HEK293 (cell line): ENCODE measurements around the gene CLSTN1.

Experiments used
- ATF2 ChIP-seq: fragments of 450-650 bp; formaldehyde crosslinking; IDR thresholded peaks from 2 replicates; pipeline ENCODE4 v1.5.1; 2016; ENCODE audit warnings: missing biosample characterization, missing genetic modification characterization, low read depth
- FEZF1 ChIP-seq: fragments of 450-650 bp; formaldehyde crosslinking; IDR thresholded peaks from 2 replicates; pipeline ENCODE4 v1.5.1; 2016; ENCODE audit warnings: missing biosample characterization, missing genetic modification characterization
- GFI1B ChIP-seq: fragments of 450-650 bp; formaldehyde crosslinking; IDR thresholded peaks from 2 replicates; pipeline ENCODE4 v1.5.1; 2016; ENCODE audit warnings: missing biosample characterization, missing genetic modification characterization
- GLI2 ChIP-seq: fragments of 450-650 bp; formaldehyde crosslinking; IDR thresholded peaks from 2 replicates; pipeline ENCODE4; 2017; ENCODE audit warnings: missing biosample characterization, missing genetic modification characterization, low read depth, borderline replicate concordance
- GLIS1 ChIP-seq: fragments of 450-650 bp; formaldehyde crosslinking; IDR thresholded peaks from 2 replicates; pipeline ENCODE4 v1.5.1; 2016; ENCODE audit warnings: missing biosample characterization, missing genetic modification characterization
- KLF1 ChIP-seq: fragments of 450-650 bp; formaldehyde crosslinking; IDR thresholded peaks from 2 replicates; pipeline ENCODE4 v1.5.1; 2016; ENCODE audit warnings: missing biosample characterization, missing genetic modification characterization
- KLF17 ChIP-seq: fragments of 450-650 bp; formaldehyde crosslinking; IDR thresholded peaks from 2 replicates; pipeline ENCODE4 v1.5.1; 2016; ENCODE audit warnings: missing biosample characterization, missing genetic modification characterization
- KLF9 ChIP-seq: fragments of 450-650 bp; formaldehyde crosslinking; IDR thresholded peaks from 2 replicates; pipeline ENCODE4 v1.5.1; 2016; ENCODE audit warnings: missing biosample characterization, missing genetic modification characterization, low read depth
- OSR2 ChIP-seq: fragments of 450-650 bp; formaldehyde crosslinking; IDR thresholded peaks from 2 replicates; pipeline ENCODE4 v1.5.1; 2016; ENCODE audit warnings: missing biosample characterization, missing genetic modification characterization
- OVOL3 ChIP-seq: fragments of 450-650 bp; formaldehyde crosslinking; IDR thresholded peaks from 2 replicates; pipeline ENCODE4 v1.5.1; 2016; ENCODE audit warnings: missing biosample characterization, missing genetic modification characterization
- SCRT1 ChIP-seq: fragments of 450-650 bp; formaldehyde crosslinking; IDR thresholded peaks from 2 replicates; pipeline ENCODE4 v1.5.1; 2016; ENCODE audit warnings: missing biosample characterization, missing genetic modification characterization, borderline replicate concordance
- TCF7L2 ChIP-seq: IDR thresholded peaks from 2 replicates; pipeline ENCODE4 v1.6.1; 2011; ENCODE audit warnings: low read depth, mild to moderate bottlenecking, inconsistent platforms, low read length, moderate library complexity, borderline replicate concordance
- WT1 ChIP-seq: fragments of 450-650 bp; formaldehyde crosslinking; IDR thresholded peaks from 2 replicates; pipeline ENCODE4 v1.5.1; 2016; ENCODE audit warnings: missing biosample characterization, missing genetic modification characterization
- ZBTB17 ChIP-seq: fragments of 450-650 bp; formaldehyde crosslinking; IDR thresholded peaks from 2 replicates; pipeline ENCODE4 v1.5.1; 2016; ENCODE audit warnings: missing biosample characterization, missing genetic modification characterization
- ZNF121 ChIP-seq: fragments of 450-650 bp; formaldehyde crosslinking; IDR thresholded peaks from 2 replicates; pipeline ENCODE4 v1.5.1; 2016; ENCODE audit warnings: missing biosample characterization, missing genetic modification characterization
- ZNF24 ChIP-seq: fragments of 450-650 bp; formaldehyde crosslinking; IDR thresholded peaks from 2 replicates; pipeline ENCODE4 v1.5.1; 2016; ENCODE audit warnings: missing biosample characterization, missing genetic modification characterization
- ZNF341 ChIP-seq: fragments of 450-650 bp; formaldehyde crosslinking; IDR thresholded peaks from 2 replicates; pipeline ENCODE4; 2016; ENCODE audit warnings: low read depth, missing biosample characterization, missing genetic modification characterization
- ZNF366 ChIP-seq: fragments of 450-650 bp; formaldehyde crosslinking; conservative IDR thresholded peaks from 2 replicates; pipeline ENCODE4 v1.5.1; 2016; ENCODE audit warnings: missing biosample characterization, missing genetic modification characterization
- ZNF610 ChIP-seq: fragments of 450-650 bp; formaldehyde crosslinking; IDR thresholded peaks from 2 replicates; pipeline ENCODE4 v1.5.1; 2016; ENCODE audit warnings: missing biosample characterization, missing genetic modification characterization, borderline replicate concordance
- ZNF692 ChIP-seq: fragments of 450-650 bp; formaldehyde crosslinking; IDR thresholded peaks from 2 replicates; pipeline ENCODE4 v1.5.1; 2016; ENCODE audit warnings: missing biosample characterization, missing genetic modification characterization
- TF ChIP-seq, protein P1 (sequence below): fragments of 450-650 bp; formaldehyde crosslinking; IDR thresholded peaks from 2 replicates; pipeline ENCODE4 v1.5.1; 2016; ENCODE audit warnings: missing biosample characterization, missing genetic modification characterization
- TF ChIP-seq, protein P2 (sequence below): fragments of 450-650 bp; formaldehyde crosslinking; IDR thresholded peaks from 2 replicates; pipeline ENCODE4 v1.5.1; 2016; ENCODE audit warnings: missing biosample characterization, missing genetic modification characterization
- TF ChIP-seq, protein P3 (sequence below): fragments of 450-650 bp; formaldehyde crosslinking; IDR thresholded peaks from 2 replicates; pipeline ENCODE4 v1.5.1; 2017; ENCODE audit warnings: missing biosample characterization, missing genetic modification characterization
- TF ChIP-seq, protein P4 (sequence below): fragments of 450-650 bp; formaldehyde crosslinking; IDR thresholded peaks from 2 replicates; pipeline ENCODE4 v1.5.1; 2016; ENCODE audit warnings: missing biosample characterization, missing genetic modification characterization

CLSTN1 gene

GRCh38 chr1:9803003-9803918 is 20.5 kb downstream of the CLSTN1 start (continued):
- peak; percentile 45; the same call in 1 of the 2 replicates for TF ChIP-seq GLI2 (tag by site-specific recombination)
- TF ChIP-seq SCRT1 (tag by site-specific recombination) = 0 out of 2 replicates have a peak, but pooled peaks have one; percentile 49
- peak; percentile 67; the same call in 1 of the 2 replicates for TF ChIP-seq ZNF610
- TF ChIP-seq GFI1B (tag by site-specific recombination) = peak; percentile 85
- TF ChIP-seq ZNF341 = peak; percentile 70
- TF ChIP-seq, protein P1, sequence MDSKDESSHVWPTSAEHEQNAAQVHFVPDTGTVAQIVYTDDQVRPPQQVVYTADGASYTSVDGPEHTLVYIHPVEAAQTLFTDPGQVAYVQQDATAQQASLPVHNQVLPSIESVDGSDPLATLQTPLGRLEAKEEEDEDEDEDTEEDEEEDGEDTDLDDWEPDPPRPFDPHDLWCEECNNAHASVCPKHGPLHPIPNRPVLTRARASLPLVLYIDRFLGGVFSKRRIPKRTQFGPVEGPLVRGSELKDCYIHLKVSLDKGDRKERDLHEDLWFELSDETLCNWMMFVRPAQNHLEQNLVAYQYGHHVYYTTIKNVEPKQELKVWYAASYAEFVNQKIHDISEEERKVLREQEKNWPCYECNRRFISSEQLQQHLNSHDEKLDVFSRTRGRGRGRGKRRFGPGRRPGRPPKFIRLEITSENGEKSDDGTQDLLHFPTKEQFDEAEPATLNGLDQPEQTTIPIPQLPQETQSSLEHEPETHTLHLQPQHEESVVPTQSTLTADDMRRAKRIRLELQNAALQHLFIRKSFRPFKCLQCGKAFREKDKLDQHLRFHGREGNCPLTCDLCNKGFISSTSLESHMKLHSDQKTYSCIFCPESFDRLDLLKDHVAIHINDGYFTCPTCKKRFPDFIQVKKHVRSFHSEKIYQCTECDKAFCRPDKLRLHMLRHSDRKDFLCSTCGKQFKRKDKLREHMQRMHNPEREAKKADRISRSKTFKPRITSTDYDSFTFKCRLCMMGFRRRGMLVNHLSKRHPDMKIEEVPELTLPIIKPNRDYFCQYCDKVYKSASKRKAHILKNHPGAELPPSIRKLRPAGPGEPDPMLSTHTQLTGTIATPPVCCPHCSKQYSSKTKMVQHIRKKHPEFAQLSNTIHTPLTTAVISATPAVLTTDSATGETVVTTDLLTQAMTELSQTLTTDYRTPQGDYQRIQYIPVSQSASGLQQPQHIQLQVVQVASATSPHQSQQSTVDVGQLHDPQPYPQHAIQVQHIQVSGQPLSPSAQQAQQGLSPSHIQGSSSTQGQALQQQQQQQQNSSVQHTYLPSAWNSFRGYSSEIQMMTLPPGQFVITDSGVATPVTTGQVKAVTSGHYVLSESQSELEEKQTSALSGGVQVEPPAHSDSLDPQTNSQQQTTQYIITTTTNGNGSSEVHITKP = peak; percentile 42; the same call in 1 of the 2 replicates
- TF ChIP-seq ZNF366 (tag by site-specific recombination) = peak; percentile 63
- TF ChIP-seq, protein P2, sequence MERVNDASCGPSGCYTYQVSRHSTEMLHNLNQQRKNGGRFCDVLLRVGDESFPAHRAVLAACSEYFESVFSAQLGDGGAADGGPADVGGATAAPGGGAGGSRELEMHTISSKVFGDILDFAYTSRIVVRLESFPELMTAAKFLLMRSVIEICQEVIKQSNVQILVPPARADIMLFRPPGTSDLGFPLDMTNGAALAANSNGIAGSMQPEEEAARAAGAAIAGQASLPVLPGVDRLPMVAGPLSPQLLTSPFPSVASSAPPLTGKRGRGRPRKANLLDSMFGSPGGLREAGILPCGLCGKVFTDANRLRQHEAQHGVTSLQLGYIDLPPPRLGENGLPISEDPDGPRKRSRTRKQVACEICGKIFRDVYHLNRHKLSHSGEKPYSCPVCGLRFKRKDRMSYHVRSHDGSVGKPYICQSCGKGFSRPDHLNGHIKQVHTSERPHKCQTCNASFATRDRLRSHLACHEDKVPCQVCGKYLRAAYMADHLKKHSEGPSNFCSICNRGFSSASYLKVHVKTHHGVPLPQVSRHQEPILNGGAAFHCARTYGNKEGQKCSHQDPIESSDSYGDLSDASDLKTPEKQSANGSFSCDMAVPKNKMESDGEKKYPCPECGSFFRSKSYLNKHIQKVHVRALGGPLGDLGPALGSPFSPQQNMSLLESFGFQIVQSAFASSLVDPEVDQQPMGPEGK (tag by site-specific recombination) = peak; percentile 51; the same call in 1 of the 2 replicates
- TF ChIP-seq, protein P3, sequence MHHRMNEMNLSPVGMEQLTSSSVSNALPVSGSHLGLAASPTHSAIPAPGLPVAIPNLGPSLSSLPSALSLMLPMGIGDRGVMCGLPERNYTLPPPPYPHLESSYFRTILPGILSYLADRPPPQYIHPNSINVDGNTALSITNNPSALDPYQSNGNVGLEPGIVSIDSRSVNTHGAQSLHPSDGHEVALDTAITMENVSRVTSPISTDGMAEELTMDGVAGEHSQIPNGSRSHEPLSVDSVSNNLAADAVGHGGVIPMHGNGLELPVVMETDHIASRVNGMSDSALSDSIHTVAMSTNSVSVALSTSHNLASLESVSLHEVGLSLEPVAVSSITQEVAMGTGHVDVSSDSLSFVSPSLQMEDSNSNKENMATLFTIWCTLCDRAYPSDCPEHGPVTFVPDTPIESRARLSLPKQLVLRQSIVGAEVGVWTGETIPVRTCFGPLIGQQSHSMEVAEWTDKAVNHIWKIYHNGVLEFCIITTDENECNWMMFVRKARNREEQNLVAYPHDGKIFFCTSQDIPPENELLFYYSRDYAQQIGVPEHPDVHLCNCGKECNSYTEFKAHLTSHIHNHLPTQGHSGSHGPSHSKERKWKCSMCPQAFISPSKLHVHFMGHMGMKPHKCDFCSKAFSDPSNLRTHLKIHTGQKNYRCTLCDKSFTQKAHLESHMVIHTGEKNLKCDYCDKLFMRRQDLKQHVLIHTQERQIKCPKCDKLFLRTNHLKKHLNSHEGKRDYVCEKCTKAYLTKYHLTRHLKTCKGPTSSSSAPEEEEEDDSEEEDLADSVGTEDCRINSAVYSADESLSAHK (tag by site-specific recombination) = peak; percentile 83
- TF ChIP-seq KLF17 (tag by site-specific recombination) = peak; percentile 99
- peak; percentile 90 for TF ChIP-seq OVOL3
- TF ChIP-seq TCF7L2 = peak; percentile 80; the same call in 1 of the 2 replicates
- TF ChIP-seq GLIS1 (tag by site-specific recombination) = peak; percentile 53
- TF ChIP-seq FEZF1 (tag by site-specific recombination) = peak; percentile 87
- 0 out of 2 replicates have a peak, but pooled peaks have one; percentile 43 for TF ChIP-seq ZNF24 (tag by site-specific recombination)
- TF ChIP-seq ZNF121 = peak; percentile 98
- TF ChIP-seq ZBTB17 (tag by site-specific recombination) = peak; percentile 58
- peak; percentile 55; the same call in 1 of the 2 replicates for TF ChIP-seq ZNF692 (tag by site-specific recombination)
- TF ChIP-seq KLF1 = peak; percentile 98
- TF ChIP-seq ATF2 (tag by site-specific recombination) = peak; percentile 46; the same call in 1 of the 2 replicates
- peak; percentile 75; the same call in 1 of the 2 replicates for TF ChIP-seq KLF9 (tag by site-specific recombination)
- peak; percentile 99 for TF ChIP-seq OSR2 (tag by site-specific recombination)
- TF ChIP-seq WT1 (tag by site-specific recombination) = peak; percentile 100
- TF ChIP-seq, protein P4, sequence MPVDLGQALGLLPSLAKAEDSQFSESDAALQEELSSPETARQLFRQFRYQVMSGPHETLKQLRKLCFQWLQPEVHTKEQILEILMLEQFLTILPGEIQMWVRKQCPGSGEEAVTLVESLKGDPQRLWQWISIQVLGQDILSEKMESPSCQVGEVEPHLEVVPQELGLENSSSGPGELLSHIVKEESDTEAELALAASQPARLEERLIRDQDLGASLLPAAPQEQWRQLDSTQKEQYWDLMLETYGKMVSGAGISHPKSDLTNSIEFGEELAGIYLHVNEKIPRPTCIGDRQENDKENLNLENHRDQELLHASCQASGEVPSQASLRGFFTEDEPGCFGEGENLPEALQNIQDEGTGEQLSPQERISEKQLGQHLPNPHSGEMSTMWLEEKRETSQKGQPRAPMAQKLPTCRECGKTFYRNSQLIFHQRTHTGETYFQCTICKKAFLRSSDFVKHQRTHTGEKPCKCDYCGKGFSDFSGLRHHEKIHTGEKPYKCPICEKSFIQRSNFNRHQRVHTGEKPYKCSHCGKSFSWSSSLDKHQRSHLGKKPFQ = peak; percentile 77
